Fibroblast of villous mesenchyme (primary cell): ENCODE data around the gene ZNF324. TPM values are rescaled to one million over a fixed set of nuclear protein-coding genes. Genes with fewer than 3 reads are reported as not detected.

ENCODE experiments used
- DNase-seq: peaks from one replicate; pipeline ENCODE4 v3.0.0-alpha.2; 2010; ENCODE audit warnings: low read depth
- H3K4me3 ChIP-seq: 2 replicates; pipeline ENCODE4 v1.5.1; 2011; ENCODE audit warnings: low read depth, mild to moderate bottlenecking, low read length
- total RNA-seq: library from RNA; depleted of rRNA; stranded (reverse); fragments of >200 nt; gene quantifications from 2 replicates; pipeline ENCODE4 v1.2.3, GENCODE V29; 2012
- TF ChIP-seq, protein P1 (sequence below): IDR thresholded peaks from 2 replicates; pipeline ENCODE4 v1.5.1; 2012; ENCODE audit warnings: low read depth, mild to moderate bottlenecking, low read length; ENCODE audit not compliant: insufficient read depth

The ZNF324 gene
- total RNA-seq, 1 donor, result 16.8 TPM

- DNase-seq, result no peak
- TF ChIP-seq, protein P1, sequence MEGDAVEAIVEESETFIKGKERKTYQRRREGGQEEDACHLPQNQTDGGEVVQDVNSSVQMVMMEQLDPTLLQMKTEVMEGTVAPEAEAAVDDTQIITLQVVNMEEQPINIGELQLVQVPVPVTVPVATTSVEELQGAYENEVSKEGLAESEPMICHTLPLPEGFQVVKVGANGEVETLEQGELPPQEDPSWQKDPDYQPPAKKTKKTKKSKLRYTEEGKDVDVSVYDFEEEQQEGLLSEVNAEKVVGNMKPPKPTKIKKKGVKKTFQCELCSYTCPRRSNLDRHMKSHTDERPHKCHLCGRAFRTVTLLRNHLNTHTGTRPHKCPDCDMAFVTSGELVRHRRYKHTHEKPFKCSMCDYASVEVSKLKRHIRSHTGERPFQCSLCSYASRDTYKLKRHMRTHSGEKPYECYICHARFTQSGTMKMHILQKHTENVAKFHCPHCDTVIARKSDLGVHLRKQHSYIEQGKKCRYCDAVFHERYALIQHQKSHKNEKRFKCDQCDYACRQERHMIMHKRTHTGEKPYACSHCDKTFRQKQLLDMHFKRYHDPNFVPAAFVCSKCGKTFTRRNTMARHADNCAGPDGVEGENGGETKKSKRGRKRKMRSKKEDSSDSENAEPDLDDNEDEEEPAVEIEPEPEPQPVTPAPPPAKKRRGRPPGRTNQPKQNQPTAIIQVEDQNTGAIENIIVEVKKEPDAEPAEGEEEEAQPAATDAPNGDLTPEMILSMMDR, result no peak
- peak overlapping the region; percentile 77 for H3K4me3 ChIP-seq
Observed at GRCh38 chr19:58450856-58451357, 16.0 kb upstream of the ZNF324 start.

- TF ChIP-seq, protein P1, result no peak
- DNase-seq, result peak; percentile 95
- H3K4me3 ChIP-seq, result peak within 1 kb of the TSS; percentile 77
Observed at GRCh38 chr19:58451358-58452101, 15.3 kb upstream of the ZNF324 start, which contains the start of gene ZNF324B. ZNF324B (plus strand) TSS chr19:58451622; CDS start chr19:58453702, 2,080 bp downstream.

DNA sequence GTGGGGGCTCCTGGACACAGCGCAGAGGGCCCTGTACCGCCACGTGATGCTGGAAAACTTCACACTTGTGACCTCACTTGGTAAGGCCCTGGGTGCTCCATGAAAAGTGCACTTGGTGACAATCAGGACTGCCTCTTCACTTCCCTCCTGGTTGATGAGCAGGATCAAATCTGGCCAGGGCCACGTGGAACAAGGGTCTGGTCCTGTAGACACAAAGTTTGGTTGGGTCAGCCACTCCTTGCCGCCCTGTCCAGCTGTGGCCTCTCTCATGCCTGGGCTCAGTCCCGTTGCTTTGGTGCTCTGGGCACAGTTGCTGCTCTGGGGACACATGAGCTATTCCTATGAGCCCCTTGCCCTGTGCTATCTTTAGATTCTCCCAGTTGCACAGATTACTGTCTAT, 13.1 kb upstream of the ZNF324 start:
- TF ChIP-seq, protein P1, result no peak
- no peak for DNase-seq
- no peak overlapping the region for H3K4me3 ChIP-seq

DNA sequence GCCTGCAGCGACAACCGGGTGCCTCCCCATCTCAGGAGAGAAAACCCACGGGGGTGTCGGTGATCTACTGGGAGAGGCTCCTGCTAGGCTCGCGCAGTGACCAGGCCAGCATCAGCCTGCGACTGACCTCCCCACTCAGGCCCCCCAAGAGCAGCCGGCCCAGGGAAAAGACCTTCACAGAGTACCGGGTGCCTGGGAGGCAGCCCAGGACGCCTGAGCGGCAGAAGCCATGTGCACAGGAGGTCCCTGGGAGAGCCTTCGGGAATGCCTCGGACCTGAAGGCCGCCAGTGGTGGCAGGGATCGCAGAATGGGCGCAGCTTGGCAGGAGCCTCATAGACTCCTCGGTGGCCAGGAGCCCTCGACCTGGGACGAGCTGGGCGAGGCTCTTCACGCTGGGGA, 11.6 kb upstream of the ZNF324 start:
- TF ChIP-seq, protein P1, result no peak
- no peak overlapping the region for H3K4me3 ChIP-seq
- DNase-seq, result no peak

- no peak for DNase-seq
- TF ChIP-seq, protein P1, result no peak
Observed at GRCh38 chr19:58456111-58456510, 10.8 kb upstream of the ZNF324 start.

GRCh38 chr19:58460039-58460438, 6.8 kb upstream of the ZNF324 start:
- no peak for DNase-seq
- TF ChIP-seq, protein P1, result no peak
- H3K4me3 ChIP-seq, result no peak overlapping the region

More at GRCh38 chr19:58456111-58456510, 10.8 kb upstream of the ZNF324 start:
- H3K4me3 ChIP-seq, result no peak overlapping the region
